Measurements from ENCODE around the gene RPRD2. TPM values are rescaled to one million over a fixed set of nuclear protein-coding genes. Genes with fewer than 3 reads are reported as not detected.

Gene RPRD2
- total RNA-seq, 1 experiment from 2014 or later, result 26.7 TPM

GRCh38 chr1:150521196-150521968, 157.4 kb downstream of the RPRD2 start (continued):
- TF ChIP-seq CTCF (IDR thresholded peaks at IDR 0.05 in 2 of 3, conservative IDR thresholded peaks at IDR 0.05 in 1 of 3; ENCODE audit: borderline replicate concordance in 1 of 3, insufficient read depth in 1 of 3, low read depth in 2 of 3, low read length in 2 of 3) (no peak), RAD21 (IDR thresholded peaks at IDR 0.05; ENCODE audit: low read depth) (no peak)

GRCh38 chr1:150525348-150525747, 161.4 kb downstream of the RPRD2 start:
- H2AFZ ChIP-seq (ENCODE audit: low read depth, low read length, poor library complexity, severe bottlenecking), result no peak overlapping the region
- H3K4me1 ChIP-seq (ENCODE audit: control insufficient read depth in 1 of 2, insufficient read depth in 2 of 2, low read length in 2 of 2), result no peaks in the 10 kb centered on the region
- DNase-seq (ENCODE audit: low read depth, low spot score), result no peak
- no peaks in the 10 kb centered on the region for H3K79me2 ChIP-seq (ENCODE audit: insufficient read depth, low read length)
- no TSS peak for BruUV-seq (replicated peaks)
- TF ChIP-seq TCF7L2 (IDR thresholded peaks at IDR 0.05; ENCODE audit: borderline replicate concordance, extremely low read depth, insufficient read depth, insufficient read length) (no peak), POLR2AphosphoS5 (IDR thresholded peaks at IDR 0.05; ENCODE audit: low read depth, low read length) (no peak), POLR2A (IDR thresholded peaks at IDR 0.05; ENCODE audit: borderline replicate concordance, extremely low read depth, insufficient read depth, insufficient read length) (no peak), SP1 (IDR thresholded peaks at IDR 0.05; ENCODE audit: low read depth) (no peak), FOSL1 (IDR thresholded peaks at IDR 0.05; ENCODE audit: low read depth) (no peak), CEBPB (IDR thresholded peaks at IDR 0.05; ENCODE audit: low read depth) (no peak), ZNF274 (IDR thresholded peaks at IDR 0.05; ENCODE audit: low read depth, low read length) (no peak), EZH2phosphoT487 (IDR thresholded peaks at IDR 0.05; ENCODE audit: borderline replicate concordance) (no peak), SRF (IDR thresholded peaks at IDR 0.05; ENCODE audit: low read depth) (no peak), YY1 (IDR thresholded peaks at IDR 0.05; ENCODE audit: extremely low read depth, insufficient replicate concordance, low read depth, low read length) (no peak), CBX3 (IDR thresholded peaks at IDR 0.05; ENCODE audit: low read depth) (no peak), ELF1 (IDR thresholded peaks at IDR 0.05; ENCODE audit: borderline replicate concordance, low read depth) (no peak), REST (IDR thresholded peaks at IDR 0.05; ENCODE audit: low read depth) (no peak), RAD21 (IDR thresholded peaks at IDR 0.05; ENCODE audit: low read depth) (no peak), CTCF (IDR thresholded peaks at IDR 0.05 in 2 of 3, conservative IDR thresholded peaks at IDR 0.05 in 1 of 3; ENCODE audit: borderline replicate concordance in 1 of 3, insufficient read depth in 1 of 3, low read depth in 2 of 3, low read length in 2 of 3) (no peak), ZFX (IDR thresholded peaks at IDR 0.05) (no peak), MAX (IDR thresholded peaks at IDR 0.05) (no peak)
- ChIA-PET POLR2A (no interaction called here), CTCF (no interaction called here), RAD21 (ENCODE audit: low non-redundant PET in 1 of 2, low total read pairs in 2 of 2, uncharacterized antibody in 2 of 2, unreplicated experiment in 2 of 2) (no interaction called here)
- H3K4me3 ChIP-seq (replicated peaks in 1 of 2; ENCODE audit: low read depth in 1 of 2, low read length in 2 of 2), result no peak overlapping the region
- H3K27me3 ChIP-seq (ENCODE audit: insufficient read depth, low read length), result no peaks in the 10 kb centered on the region
- H3K36me3 ChIP-seq (ENCODE audit: control insufficient read depth in 1 of 2, insufficient read depth in 2 of 2, low read length in 2 of 2), result no peaks in the 10 kb centered on the region
- no peak for ATAC-seq
- no peak overlapping the region for H3K9ac ChIP-seq (ENCODE audit: low read length)
- H4K20me1 ChIP-seq (ENCODE audit: insufficient read depth), result no peaks in the 10 kb centered on the region
- no peak overlapping the region for H3K4me2 ChIP-seq (ENCODE audit: low read length)
- intact Hi-C loops (cut with micrococcal nuclease), result no loop called here
- no peaks in the 10 kb centered on the region for H3K9me3 ChIP-seq (ENCODE audit: control insufficient read depth in 1 of 2, insufficient read depth in 1 of 2, low read depth in 1 of 2, low read length in 2 of 2)
- no peak overlapping the region for H3K27ac ChIP-seq (ENCODE audit: low read depth, low read length)
- H3K9me2 ChIP-seq (ENCODE audit: insufficient read depth), result no peaks in the 10 kb centered on the region
